ENCODE measurements around the gene OR14K1. TPM values are rescaled to one million over a fixed set of nuclear protein-coding genes. Genes with fewer than 3 reads are reported as not detected.
"Not testable (repeated sequence)": the region's sequence is repeated elsewhere in the genome, so short reads cannot be mapped to it uniquely, and the experiment has no call there.

The OR14K1 gene
- polyA plus RNA-seq (2013, experiment 1 of 2; ENCODE audit: insufficient read length): not detected
- not detected for polyA plus RNA-seq (2013, experiment 2 of 2; ENCODE audit: insufficient read length)

GRCh38 chr1:247738315-247738714 lies at the start of gene OR14K1:
OR14K1 (plus strand) TSS chr1:247738615; CDS start chr1:247738615, 0 bp downstream.
- DNase-seq: no peak

GRCh38 chr1:247701338-247701737 lies 37.1 kb upstream of the OR14K1 start:
- no peak for DNase-seq

- not testable (repeated sequence) for DNase-seq
Measured at GRCh38 chr1:247710681-247711080, 27.7 kb upstream of the OR14K1 start.

GRCh38 chr1:247713753-247714152 lies 24.7 kb upstream of the OR14K1 start:
- no peak for DNase-seq

GRCh38 chr1:247716546-247716945 lies 21.9 kb upstream of the OR14K1 start, which contains the start of gene OR6F1:
OR6F1 (minus strand) TSS chr1:247716646; CDS start chr1:247712755, 3,891 bp downstream.
- no peak for DNase-seq

GRCh38 chr1:247721222-247721621 lies 17.2 kb upstream of the OR14K1 start:
- DNase-seq: no peak

- no peak for DNase-seq
Measured at GRCh38 chr1:247740721-247741120, 2.3 kb downstream of the OR14K1 start.

- no peak for DNase-seq
Measured at GRCh38 chr1:247741756-247742155, 3.3 kb downstream of the OR14K1 start.

GRCh38 chr1:247742215-247742760 lies 3.9 kb downstream of the OR14K1 start:
- DNase-seq: peak; percentile 8

- no peak for DNase-seq
Measured at GRCh38 chr1:247746391-247746935, 8.0 kb downstream of the OR14K1 start.

GRCh38 chr1:247747616-247748015 lies 9.2 kb downstream of the OR14K1 start:
- no peak for DNase-seq

GRCh38 chr1:247748041-247748440 lies 9.6 kb downstream of the OR14K1 start, which contains the start of gene OR14A2:
OR14A2 (minus strand) TSS chr1:247748141.
- no peak for DNase-seq

- no peak for DNase-seq
Measured at GRCh38 chr1:247749870-247750269, 11.5 kb downstream of the OR14K1 start.

GRCh38 chr1:247754311-247754710 lies 15.9 kb downstream of the OR14K1 start:
- not testable (repeated sequence) for DNase-seq

GRCh38 chr1:247760456-247760855 lies 22.0 kb downstream of the OR14K1 start, which contains the start of gene OR1C1:
OR1C1 (minus strand) TSS chr1:247760556; CDS start chr1:247758406, 2,150 bp downstream.
- DNase-seq: no peak

- DNase-seq: no peak
Measured at GRCh38 chr1:247769603-247770002, 31.2 kb downstream of the OR14K1 start.
